DND-41 (cell line): ENCODE data around the gene ADARB2.

Source experiments
- CTCF ChIP-seq: IDR thresholded peaks from 2 replicates; pipeline ENCODE4 v1.5.1; 2012; ENCODE audit warnings: borderline replicate concordance, low read length, moderate library complexity, mild to moderate bottlenecking; ENCODE audit not compliant: poor library complexity, severe bottlenecking; ENCODE audit errors: extremely low read depth
- EZH2 ChIP-seq: IDR thresholded peaks from 3 replicates; pipeline ENCODE4 v1.6.1; 2012; ENCODE audit warnings: borderline replicate concordance, low read depth, mild to moderate bottlenecking, moderate library complexity, low read length, inconsistent platforms; ENCODE audit not compliant: severe bottlenecking

GRCh38 chr10:1400101-1401070 lies 336.9 kb downstream of the ADARB2 start:
- TF ChIP-seq CTCF (no peak), EZH2 (no peak)
